Activated CD8-positive, alpha-beta memory T cell treated with anti-CD3 and anti-CD28 coated beads for 36 hours (primary cell): ENCODE data around the gene SLC41A1. TPM values are rescaled to one million over a fixed set of nuclear protein-coding genes. Genes with fewer than 3 reads are reported as not detected.
"Not testable (repeated sequence)": the region's sequence is repeated elsewhere in the genome, so short reads cannot be mapped to it uniquely, and the experiment has no call there.

Experiments
- CTCF ChIA-PET: fragments of 350-600 bp; sonication (Branson Sonifier 250); formaldehyde crosslinking; loops from one replicate; lab custom pipeline; 2021; ENCODE audit warnings: antibody characterized with exemption; lab: Charles Lee
- POLR2A ChIA-PET: fragments of 350-600 bp; sonication (Branson Sonifier 250); formaldehyde crosslinking; loops from one replicate; lab custom pipeline; 2021; ENCODE audit warnings: antibody characterized with exemption; lab: Charles Lee
- total RNA-seq, 2 experiments: library from RNA; stranded (reverse); gene quantifications; one replicate each; pipeline ENCODE4 v1.2.3, GENCODE V29; 2021

Gene SLC41A1
- total RNA-seq, 2 experiments from 2014 or later, result 28.8 to 29.4 TPM

DNA sequence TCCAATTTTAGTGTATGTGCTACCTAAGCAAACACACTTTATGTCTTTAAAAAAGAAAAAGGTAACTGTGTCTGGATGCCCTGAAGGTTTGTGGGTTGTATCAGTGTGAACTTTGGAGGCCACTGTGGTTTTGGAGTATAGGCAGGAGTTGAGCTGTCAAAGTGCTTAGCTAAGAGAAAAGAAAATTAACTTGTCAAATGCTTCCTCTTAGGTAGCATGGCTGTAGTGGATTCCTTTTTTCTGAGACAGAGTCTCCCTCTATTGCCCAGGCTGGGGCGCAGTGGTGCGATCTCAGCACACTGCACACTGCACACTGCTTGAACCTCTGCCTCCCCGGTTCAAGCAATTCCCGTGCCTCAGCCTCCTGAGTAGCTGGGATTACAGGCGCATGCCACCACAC is 11.2 kb upstream of the SLC41A1 start:
- CTCF ChIA-PET, result no interaction called here
- POLR2A ChIA-PET, result no interaction called here

DNA sequence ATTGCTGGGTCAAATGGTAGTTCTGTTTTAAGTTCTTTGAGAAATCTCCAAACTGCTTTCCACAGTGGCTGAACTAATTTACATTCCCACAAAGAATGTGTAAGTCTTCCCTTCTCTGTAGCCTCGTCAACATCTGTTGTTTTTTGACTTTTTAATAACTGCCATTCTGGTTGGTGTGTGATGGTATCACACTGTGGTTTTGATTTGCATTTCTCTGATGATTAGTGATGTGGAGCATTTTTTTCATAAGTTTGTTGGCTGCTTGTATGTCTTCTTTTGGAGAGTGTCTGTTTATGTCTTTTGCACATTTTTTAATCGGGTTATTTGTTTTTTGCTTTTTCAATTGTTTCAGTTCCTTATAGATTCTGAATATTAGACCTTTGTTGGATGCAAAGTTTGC is 10.3 kb upstream of the SLC41A1 start:
- CTCF ChIA-PET, POLR2A ChIA-PET: not testable (repeated sequence)

- CTCF ChIA-PET, result no interaction called here
- POLR2A ChIA-PET, result no interaction called here
These were observed 9.4 kb upstream of the SLC41A1 start for GRCh38 chr1:205822397-205822796.

DNA sequence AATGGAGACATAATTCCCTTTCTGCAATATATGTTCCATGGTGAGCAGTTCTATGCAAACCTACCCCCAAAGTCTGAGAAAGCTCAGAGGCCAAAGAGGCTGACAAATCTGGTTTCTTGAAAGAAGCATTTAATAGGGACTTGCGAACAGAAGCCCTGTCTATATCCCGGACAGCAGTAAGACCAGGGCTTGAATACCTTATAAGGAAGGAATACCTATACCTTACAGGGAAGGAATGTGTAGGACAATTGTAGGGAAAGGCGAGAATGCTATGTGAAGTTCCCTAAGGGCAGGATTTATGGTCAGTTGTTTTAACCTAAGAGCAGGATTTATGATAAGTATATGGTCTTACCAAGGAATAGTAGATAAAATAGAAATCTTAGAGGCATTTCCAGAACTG is 5.0 kb upstream of the SLC41A1 start:
- POLR2A ChIA-PET, result no interaction called here
- CTCF ChIA-PET, result interaction anchor here (1.0 kb wide), 1 partner anchor 26 kb away, joined by 3 read pairs; no protein-coding TSS in a partner anchor

DNA sequence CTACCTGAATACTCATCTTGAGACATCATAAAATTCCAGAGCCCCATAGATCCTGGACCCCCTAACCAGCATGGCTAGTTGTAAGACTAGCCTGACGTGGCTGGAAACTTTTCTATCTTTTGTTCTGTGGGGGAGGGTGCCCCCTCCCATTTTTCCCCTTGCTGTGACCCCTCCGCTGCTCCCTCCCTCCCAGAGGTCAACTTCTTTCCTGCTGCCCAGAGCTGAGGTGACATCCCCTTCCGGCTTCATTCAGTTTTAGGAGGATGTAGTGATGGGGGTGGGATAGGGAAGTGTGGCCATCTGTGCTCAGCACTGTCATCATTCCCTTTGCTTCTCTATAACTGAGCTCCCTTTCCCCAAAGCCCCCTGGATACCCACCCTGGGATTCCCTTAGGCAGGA is 4.4 kb upstream of the SLC41A1 start:
- ChIA-PET CTCF (no interaction called here), POLR2A (interaction anchor here (0.6 kb wide), 2 partner anchors 12 to 710 kb away, joined by 3 to 6 read pairs; no protein-coding TSS in a partner anchor)

- ChIA-PET CTCF (interaction anchor here (1.5 kb wide), 1 partner anchor 164 kb away, joined by 4 read pairs; no protein-coding TSS in a partner anchor), POLR2A (no interaction called here)
These were observed 709 bp upstream of the SLC41A1 start for GRCh38 chr1:205813755-205814058.

GRCh38 chr1:205812271-205812877 is 624 bp downstream of the SLC41A1 start:
- ChIA-PET CTCF (interaction anchor here (0.6 to 1.2 kb wide), 2 partner anchors 24 to 157 kb away, joined by 3 to 4 read pairs; no protein-coding TSS in a partner anchor), POLR2A (interaction anchor here (0.5 kb wide), 1 partner anchor 614 kb away, joined by 4 read pairs; no protein-coding TSS in a partner anchor)

DNA sequence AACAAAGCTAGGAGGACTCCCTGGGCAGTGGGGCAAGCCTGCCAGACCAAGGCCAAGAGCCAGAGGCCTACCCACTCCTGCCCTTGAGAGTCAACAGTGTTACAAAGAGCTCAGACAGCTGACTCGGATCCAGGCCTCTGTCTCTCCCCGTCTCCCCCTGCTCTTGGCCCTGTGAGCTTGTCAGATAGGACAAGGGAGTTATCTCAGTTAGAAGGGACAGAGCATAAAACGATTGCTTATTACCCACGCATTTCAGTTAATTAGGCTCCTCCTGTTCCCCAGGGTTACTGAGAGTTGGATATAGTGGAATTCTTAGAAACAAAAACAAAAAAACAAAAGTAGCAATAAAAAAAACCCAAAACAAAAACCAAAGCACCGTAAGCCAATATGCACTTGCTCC is 1.3 kb downstream of the SLC41A1 start:
- POLR2A ChIA-PET, result no interaction called here
- CTCF ChIA-PET, result interaction anchor here (0.5 to 1.2 kb wide), 3 partner anchors 23 to 157 kb away, joined by 3 to 4 read pairs (median 4); no protein-coding TSS in a partner anchor

DNA sequence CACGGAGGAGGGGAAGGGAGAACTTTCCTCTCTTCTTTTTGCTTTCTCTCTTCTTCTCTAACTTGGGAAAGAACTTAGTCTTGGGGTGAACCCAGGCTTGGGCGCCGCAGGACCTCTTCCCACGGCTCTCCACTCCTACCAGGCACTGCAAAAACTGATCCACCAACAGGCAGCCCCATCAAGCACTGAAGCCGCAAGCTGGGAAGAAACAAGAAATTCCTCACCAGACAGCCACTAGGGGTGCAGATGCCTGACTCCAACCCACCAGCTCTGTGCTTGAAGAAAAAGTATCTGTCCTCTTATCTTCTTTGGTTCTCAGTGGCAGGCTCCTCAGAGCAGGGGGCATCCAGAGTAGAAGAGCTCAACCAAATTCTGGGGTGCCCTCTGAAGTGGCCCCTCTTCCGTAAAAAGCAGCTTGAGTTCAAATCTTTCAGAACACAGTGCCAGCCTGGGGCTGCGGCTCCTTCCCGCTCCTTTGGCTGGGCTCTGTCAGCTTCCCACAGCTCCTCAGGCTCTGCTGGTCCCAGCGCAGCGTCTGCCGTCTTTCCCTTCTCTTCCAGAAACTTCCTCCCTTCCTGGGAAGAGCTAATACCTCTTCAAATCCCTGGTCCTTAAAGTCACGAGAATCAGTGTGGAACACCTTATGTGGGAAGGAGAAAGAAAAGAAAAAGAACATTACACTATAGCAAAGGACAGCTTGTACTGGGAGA is 2.4 kb downstream of the SLC41A1 start:
- ChIA-PET POLR2A (interaction anchor here (0.6 kb wide), 1 partner anchor 1416 kb away, joined by 6 read pairs; no protein-coding TSS in a partner anchor), CTCF (no interaction called here)

GRCh38 chr1:205809942-205810345 is 3.1 kb downstream of the SLC41A1 start:
- ChIA-PET POLR2A (interaction anchor here (0.6 kb wide), 1 partner anchor 1416 kb away, joined by 6 read pairs; no protein-coding TSS in a partner anchor), CTCF (no interaction called here)

- ChIA-PET POLR2A (no interaction called here), CTCF (interaction anchor here (1.4 kb wide), 1 partner anchor 18 kb away, joined by 3 read pairs; no protein-coding TSS in a partner anchor)
These were observed 3.5 kb downstream of the SLC41A1 start for GRCh38 chr1:205809469-205809868.

DNA sequence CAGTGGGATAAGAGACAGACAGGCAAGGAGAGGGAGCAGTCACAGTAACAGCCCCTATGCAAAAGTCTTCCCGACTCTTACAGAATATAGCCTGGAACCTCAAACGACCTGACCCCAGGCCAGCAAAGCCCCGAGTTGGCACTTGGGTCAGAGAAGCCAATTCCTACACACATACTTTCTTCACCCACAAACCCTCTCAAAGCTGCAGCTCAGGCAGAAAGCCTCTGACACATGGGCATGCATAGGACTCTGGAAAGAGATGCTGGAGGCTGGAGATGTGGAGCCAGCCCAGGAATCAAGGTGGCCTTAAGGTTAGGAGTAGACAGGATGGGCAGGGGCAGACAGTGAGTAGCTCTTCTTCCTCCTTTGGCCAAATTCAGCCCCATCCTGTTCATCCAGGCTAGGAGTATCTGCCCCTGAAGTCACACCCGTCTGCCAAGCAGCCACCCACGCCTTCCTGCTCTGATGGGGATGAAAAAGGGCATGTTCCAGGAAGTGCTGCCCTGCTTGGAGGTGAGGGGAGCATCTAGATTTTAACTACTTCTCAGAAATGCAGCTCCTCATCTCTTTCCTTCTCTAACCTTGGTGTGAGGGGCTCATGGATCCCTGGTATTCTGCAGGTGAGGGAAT is 7.8 kb downstream of the SLC41A1 start:
- ChIA-PET POLR2A (interaction anchor here (0.6 to 1.0 kb wide), 3 partner anchors 12 to 173 kb away, joined by 3 to 4 read pairs (median 3); no protein-coding TSS in a partner anchor), CTCF (interaction anchor here (1.2 to 2.2 kb wide), 2 partner anchors 94 to 172 kb away, joined by 3 to 9 read pairs; no protein-coding TSS in a partner anchor)

DNA sequence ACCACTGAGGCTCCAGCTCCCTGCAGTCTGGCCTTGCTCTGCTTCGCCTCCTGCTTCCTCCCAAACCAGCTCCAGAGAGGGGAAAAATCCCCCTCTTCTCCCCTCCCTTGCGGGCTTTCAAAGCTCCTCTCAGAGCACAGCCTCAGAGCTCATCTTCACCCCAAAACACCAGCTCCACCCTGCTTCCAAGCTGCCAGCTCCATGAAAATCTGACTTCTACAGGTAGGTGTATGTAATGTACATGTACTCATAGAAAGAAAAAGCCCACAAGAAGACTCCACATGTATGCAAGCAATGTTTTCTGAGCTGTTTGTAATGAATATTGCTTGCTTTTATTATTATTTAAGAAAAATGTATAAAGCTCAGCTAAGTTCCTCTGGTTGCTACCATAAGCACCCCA is 8.4 kb downstream of the SLC41A1 start:
- POLR2A ChIA-PET, result interaction anchor here (0.6 to 1.0 kb wide), 2 partner anchors 59 to 172 kb away, joined by 3 to 4 read pairs; no protein-coding TSS in a partner anchor
- CTCF ChIA-PET, result interaction anchor here (2.2 kb wide), 1 partner anchor 173 kb away, joined by 9 read pairs; no protein-coding TSS in a partner anchor

- ChIA-PET POLR2A (no interaction called here), CTCF (no interaction called here)
These were observed 9.0 kb downstream of the SLC41A1 start for GRCh38 chr1:205803986-205804385.

DNA sequence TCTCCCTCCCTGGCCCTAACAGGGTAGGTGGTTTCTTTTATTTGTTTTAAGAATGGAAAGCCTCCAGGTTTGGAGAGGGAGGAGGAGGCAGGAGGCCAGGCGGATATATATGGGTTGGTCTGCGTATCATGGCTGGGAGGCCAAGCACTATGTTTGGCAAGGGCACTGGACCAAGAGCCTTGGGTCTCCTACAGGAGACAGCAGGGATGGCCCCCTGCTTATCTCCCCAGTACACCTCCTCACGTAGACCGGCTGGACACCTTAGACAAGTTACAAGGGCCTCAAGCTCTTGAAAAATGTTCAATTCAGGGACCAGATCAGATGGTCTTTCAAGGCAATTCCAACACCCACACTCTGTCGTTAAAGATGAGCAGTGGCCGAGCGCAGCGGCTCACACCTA is 10.9 kb downstream of the SLC41A1 start:
- CTCF ChIA-PET, result no interaction called here
- POLR2A ChIA-PET, result no interaction called here

DNA sequence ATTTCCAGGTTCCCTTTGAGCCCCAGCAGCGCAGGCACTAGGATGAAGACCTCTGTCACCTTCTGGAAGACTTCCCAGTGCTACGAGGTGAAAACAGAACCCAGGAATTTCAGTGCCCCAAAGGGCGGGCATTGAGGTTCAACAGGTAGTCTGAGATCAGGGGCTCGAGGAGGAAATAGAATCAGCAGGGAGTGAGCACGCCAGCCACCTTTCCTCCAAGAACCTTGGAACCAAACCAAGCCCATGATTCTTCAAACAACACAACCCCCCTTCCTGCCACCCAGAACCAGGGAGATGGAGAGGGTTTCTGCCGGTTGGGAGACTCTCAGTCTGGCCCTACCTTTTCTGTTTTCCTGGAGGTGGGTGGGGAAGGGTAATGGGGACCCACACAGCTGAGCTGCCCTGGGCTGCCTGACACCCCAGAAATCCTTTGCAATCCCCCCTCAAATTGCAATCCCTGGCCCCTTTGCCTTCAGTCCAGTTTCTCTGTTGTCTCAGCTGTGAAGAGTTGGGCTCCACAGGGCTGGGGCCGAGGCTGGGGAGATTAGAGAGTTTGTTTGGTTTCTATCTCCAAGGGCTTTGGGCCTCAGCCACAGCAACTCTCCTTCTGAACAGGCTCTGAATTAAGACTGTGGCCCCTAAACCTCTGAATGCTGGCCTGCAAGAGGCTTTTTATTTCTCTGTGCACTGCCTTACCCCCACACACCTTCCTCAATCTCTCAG is 11.9 kb downstream of the SLC41A1 start:
- ChIA-PET POLR2A (no interaction called here), CTCF (no interaction called here)

DNA sequence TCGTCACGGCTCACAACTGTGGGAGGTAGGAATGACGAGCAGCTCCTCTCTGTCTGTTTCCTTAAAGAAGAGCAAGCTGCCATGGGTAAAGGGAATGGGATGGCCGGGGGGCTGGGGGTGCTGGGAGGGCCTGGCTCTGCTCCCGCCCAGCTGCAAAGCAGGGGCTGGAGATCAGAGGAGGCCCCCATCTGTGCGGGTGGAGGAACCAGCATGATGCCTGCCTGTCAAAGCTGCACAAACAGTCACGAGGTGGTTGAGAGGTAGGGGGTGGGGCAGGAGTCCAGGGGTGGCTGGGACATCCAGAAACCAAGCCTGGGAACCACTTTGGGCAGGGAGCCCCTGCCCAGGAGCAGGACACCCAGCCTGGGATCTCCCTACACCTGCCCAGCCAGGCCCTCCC is 12.6 kb downstream of the SLC41A1 start:
- ChIA-PET CTCF (no interaction called here), POLR2A (no interaction called here)

DNA sequence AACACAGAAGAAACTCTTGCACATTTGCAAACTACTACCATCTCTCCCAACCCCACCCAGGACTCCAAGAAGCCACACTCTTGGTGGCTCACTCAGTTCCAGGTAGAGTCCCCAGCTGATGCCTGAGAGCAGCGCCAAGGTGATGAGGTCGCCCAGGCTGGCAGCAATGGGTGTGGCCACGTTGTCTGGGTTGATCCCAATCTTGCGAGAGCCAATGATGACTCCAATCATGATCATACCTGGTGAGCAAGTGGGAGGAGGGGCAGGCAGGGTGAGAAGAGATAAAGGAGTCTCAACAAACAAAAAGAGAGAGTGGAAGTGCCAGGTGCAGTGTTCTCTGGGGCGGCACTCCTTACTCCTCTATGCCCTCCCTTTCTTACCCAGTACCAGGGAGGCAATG is 14.4 kb downstream of the SLC41A1 start:
- ChIA-PET CTCF (interaction anchor here (0.6 kb wide), 1 partner anchor 141 kb away, joined by 4 read pairs; no protein-coding TSS in a partner anchor), POLR2A (no interaction called here)

GRCh38 chr1:205797168-205797567 is 15.8 kb downstream of the SLC41A1 start:
- POLR2A ChIA-PET, result no interaction called here
- CTCF ChIA-PET, result no interaction called here
